ENCODE results near the gene ZFR2.
"Not testable (repeated sequence)": the region's sequence is repeated elsewhere in the genome, so short reads cannot be mapped to it uniquely, and the experiment has no call there.

Gene ZFR2

DNA sequence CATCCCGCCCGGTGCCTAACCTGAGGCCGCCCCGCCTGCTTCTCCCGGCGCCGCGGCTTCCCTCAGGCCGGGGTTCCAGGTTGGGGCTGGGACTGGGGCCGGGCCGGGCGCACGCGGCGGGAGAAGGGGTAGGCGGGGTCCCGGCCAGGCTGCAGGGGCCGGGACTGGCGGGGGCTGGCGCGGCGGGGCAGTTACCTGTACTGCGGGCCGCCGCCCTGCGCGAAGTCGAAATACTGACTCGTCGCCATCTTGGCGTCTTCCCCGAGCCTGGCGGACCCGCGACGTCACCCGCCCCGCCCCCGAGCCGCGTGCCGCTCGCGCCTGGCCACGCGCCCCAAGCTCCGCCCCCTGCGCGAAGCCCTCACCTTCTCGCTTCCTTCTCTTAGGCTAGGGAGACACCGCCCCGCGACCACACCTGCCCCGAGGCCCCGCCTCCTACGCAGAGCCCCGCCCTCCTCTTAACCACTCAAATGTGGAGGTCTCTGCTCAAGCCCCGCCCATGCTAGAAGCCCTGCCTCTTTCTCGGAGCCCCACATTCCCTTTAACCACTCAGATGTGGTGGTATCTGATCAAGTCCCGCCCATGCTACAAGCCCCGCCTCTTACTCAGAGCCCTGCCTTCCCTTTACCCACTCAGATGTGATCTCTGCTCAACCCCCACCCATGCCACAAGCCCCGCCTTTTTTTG, at the start of gene ZFR2:
Gene ZFR2, minus strand, starts transcription at position 269 of the 687 bp plus-strand sequence. Its CDS starts 21 bp downstream, at position 248.
- DNase-seq (ENCODE audit: low read depth) = no peak

- no peak for DNase-seq (ENCODE audit: low read depth)
Observed at GRCh38 chr19:3916033-3916432, 47.2 kb upstream of the ZFR2 start.

- no peak for DNase-seq (ENCODE audit: low read depth)
Observed at GRCh38 chr19:3914199-3914598, 45.4 kb upstream of the ZFR2 start.

GRCh38 chr19:3910105-3910504, 41.3 kb upstream of the ZFR2 start:
- no peak for DNase-seq (ENCODE audit: low read depth)

DNA sequence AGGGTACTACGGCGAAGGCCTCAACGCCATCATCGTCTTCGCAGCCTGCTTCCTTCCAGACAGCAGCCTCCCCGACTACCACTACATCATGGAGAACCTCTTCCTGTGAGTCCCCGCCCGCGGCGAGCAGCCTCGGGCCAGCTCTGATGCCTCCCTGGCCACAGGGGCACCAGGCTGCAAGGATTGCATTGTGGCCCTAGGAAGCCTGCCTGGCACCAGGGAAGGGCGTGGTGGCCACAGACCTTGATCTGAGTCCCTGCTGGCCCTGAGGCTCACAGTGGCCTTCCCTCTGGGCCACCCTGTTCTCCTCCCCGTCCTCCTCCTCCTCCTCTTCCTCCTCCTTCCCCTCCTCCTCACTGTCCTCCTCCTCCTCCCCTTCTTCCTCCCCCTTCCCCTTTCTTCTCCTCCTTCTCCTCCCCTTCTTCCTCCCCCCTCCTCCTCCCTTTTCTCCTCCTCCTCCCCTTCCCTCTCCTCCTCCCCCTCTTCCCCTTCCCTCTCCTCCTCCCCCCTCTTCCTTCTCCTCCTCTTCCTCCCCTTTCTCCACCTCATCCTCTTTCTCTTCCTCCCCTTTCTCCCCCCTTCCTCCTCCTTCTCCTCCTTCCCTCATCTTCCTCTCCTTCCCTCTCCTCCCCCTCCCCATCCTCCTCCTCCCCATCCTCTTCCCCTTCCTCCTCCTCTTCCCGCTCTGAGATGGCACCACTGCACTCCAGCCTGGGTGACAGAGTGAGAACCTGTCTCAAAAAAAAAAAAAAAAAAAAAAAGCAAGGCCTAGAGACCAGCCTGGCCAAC, 39.6 kb upstream of the ZFR2 start:
- DNase-seq (ENCODE audit: low read depth) = no peak

- no peak for DNase-seq (ENCODE audit: low read depth)
Observed at GRCh38 chr19:3907626-3908265, 38.9 kb upstream of the ZFR2 start.

- DNase-seq (ENCODE audit: low read depth) = no peak
Observed at GRCh38 chr19:3904233-3904632, 35.4 kb upstream of the ZFR2 start.

GRCh38 chr19:3902317-3902973, 33.6 kb upstream of the ZFR2 start:
- no peak for DNase-seq (ENCODE audit: low read depth)

GRCh38 chr19:3899531-3900294, 30.9 kb upstream of the ZFR2 start:
- no peak for DNase-seq (ENCODE audit: low read depth)

DNA sequence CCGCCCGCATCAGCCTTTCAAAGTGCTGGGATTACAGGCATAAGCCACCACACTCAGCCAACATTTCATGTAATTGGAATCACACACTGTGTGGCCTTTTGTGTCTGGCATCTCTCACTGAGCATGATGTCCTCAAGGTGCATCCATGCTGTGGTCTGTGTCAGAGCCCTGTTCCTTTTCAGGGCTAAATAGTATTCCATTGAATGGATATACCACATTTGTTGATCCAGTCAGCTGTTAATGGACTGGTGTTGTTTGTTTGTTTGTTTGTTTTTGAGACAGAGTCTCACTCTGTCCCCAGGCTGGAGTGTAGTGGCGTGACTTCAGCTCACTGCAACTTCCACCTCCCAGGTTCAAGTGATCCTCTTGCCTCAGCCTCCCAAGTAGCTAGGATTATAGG, 29.6 kb upstream of the ZFR2 start:
- no peak for DNase-seq (ENCODE audit: low read depth)

GRCh38 chr19:3897936-3898335, 29.1 kb upstream of the ZFR2 start:
- DNase-seq (ENCODE audit: low read depth) = no peak

- DNase-seq (ENCODE audit: low read depth) = no peak
Observed at GRCh38 chr19:3895788-3896187, 26.9 kb upstream of the ZFR2 start.

GRCh38 chr19:3894959-3895358, 26.1 kb upstream of the ZFR2 start:
- not testable (repeated sequence) for DNase-seq (ENCODE audit: low read depth)

DNA sequence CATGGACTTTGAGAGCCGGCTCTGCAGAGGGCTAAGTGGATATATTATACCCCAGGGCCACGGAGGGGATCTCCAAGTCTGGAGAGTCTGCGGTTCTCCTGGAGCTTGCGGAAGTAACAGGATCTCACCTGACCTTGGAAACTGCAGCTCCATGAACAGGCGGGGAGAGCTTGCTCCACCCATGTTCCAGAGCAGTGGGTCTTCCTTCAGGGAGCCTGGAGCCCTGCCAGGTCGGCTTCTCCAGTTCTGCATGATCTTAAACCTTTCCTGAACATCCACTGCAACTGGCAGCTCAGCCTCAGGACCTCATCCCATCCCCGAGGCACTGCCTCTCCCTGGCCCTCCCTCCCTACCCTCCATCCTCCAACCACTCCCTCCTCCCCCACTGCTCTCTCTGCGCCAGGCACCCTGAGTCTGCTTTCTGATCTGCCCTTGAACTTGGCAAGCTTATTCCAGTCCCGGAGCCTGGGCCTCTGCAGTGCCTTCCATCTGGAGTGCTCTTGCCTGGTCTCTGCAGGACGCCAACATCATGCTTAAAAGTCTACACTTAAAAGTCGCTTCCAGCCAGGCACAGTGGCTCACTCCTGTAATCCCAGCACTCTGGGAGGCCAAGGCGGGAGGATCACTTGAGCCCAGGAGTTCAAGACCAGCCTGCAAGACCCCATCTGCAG, 24.8 kb upstream of the ZFR2 start:
- no peak for DNase-seq (ENCODE audit: low read depth)

- no peak for DNase-seq (ENCODE audit: low read depth)
Observed at GRCh38 chr19:3890591-3890990, 21.8 kb upstream of the ZFR2 start.

GRCh38 chr19:3882041-3882384, 13.2 kb upstream of the ZFR2 start:
- DNase-seq (ENCODE audit: low read depth) = no peak

- DNase-seq (ENCODE audit: low read depth) = no peak
Observed at GRCh38 chr19:3881272-3882040, 12.6 kb upstream of the ZFR2 start.

GRCh38 chr19:3880471-3881271, 11.8 kb upstream of the ZFR2 start, which contains the start of gene ATCAY:
Gene ATCAY, plus strand, starts transcription at chr19:3880685. Its CDS starts 5,083 bp downstream, at chr19:3885768.
- DNase-seq (ENCODE audit: low read depth) = no peak

DNA sequence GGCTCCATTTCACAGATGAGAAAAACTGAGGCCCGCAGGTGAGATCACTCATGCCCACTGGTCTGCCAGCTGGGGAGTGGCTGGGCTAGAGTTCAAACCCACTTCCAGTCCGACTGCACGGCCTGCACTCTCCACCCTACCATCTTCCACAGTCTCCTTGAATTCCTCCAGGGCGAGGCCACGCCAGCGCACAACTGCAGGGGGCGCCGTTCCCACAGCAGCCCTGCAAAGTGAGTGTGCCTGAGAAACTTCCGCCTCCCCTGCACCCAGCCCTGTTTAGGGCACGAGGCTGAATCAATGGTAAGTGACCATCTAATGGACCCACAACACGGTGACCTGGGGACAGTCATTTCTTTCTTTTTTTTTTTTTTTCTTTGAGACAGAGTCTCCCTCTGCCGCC, 10.8 kb upstream of the ZFR2 start:
- no peak for DNase-seq (ENCODE audit: low read depth)

GRCh38 chr19:3874695-3875094, 5.9 kb upstream of the ZFR2 start:
- not testable (repeated sequence) for DNase-seq (ENCODE audit: low read depth)

Data from stimulated activated CD8-positive, alpha-beta memory T cell treated with anti-CD3 and anti-CD28 coated beads, Interleukin-15, amount 100 ng/mL, for 24 hours (primary cell).